Vagina (tissue), 2 donors: ENCODE results near the gene ST6GALNAC3. TPM values are rescaled to one million over a fixed set of nuclear protein-coding genes. Genes with fewer than 3 reads are reported as not detected.
"Not testable (repeated sequence)": the region's sequence is repeated elsewhere in the genome, so short reads cannot be mapped to it uniquely, and the experiment has no call there.

Experiments used
- DNase-seq, 2 donors: peaks; one replicate each; pipeline ENCODE4 v3.0.0-alpha.2; 2017; ENCODE audit errors: extremely low spot score in 2 of 2
- H3K27ac ChIP-seq: fragments of 200-600 bp; sonication (generic); one replicate; pipeline ENCODE4 v1.5.1; 2019
- H3K27me3 ChIP-seq: fragments of 200-600 bp; sonication (generic); one replicate; pipeline ENCODE4 v1.5.1; 2019
- H3K36me3 ChIP-seq, 2 donors: fragments of 200-600 bp; sonication (generic); one replicate each; pipeline ENCODE4 v1.5.1; 2017 to 2019
- H3K4me1 ChIP-seq: fragments of 200-600 bp; sonication (generic); one replicate; pipeline ENCODE4 v1.5.1; 2019
- H3K4me3 ChIP-seq, 2 donors: fragments of 200-600 bp; sonication (generic); 1 replicate in 1 of 2; 2 replicates in 1 of 2; pipeline ENCODE4 v1.5.1; 2016 to 2019
- H3K9me3 ChIP-seq: fragments of 200-600 bp; sonication (generic); one replicate; pipeline ENCODE4 v1.5.1; 2019
- POLR2A ChIP-seq, 2 donors: fragments of 450-650 bp; IDR thresholded peaks; one replicate each; pipeline ENCODE4 v1.6.1; 2017; ENCODE audit warnings: antibody characterized with exemption in 2 of 2, mild to moderate bottlenecking in 2 of 2, moderate library complexity in 2 of 2
- POLR2AphosphoS5 ChIP-seq, 2 donors: sonication (generic); formaldehyde crosslinking; IDR thresholded peaks; one replicate each; pipeline ENCODE4 v1.9.0; 2017; ENCODE audit warnings: antibody characterized with exemption in 2 of 2, mild to moderate bottlenecking in 2 of 2, low read depth in 1 of 2; ENCODE audit not compliant: insufficient read depth in 1 of 2
- intact Hi-C: fragments of 100-400 bp; cut with DNase I; formaldehyde crosslinking; loops from one replicate; pipeline ENCODE4 v1.15.1; 2023
- total RNA-seq: library from RNA; depleted of rRNA; stranded (reverse); fragments of >200 nt; gene quantifications from one replicate; pipeline ENCODE4 v1.2.3, GENCODE V29; 2016
- TF ChIP-seq, protein P1 (sequence below), 3 experiments: fragments of 450-650 bp in 2 of 3; fragments of 200-600 bp in 1 of 3; sonication (generic) in 1 of 3; IDR thresholded peaks; one replicate each; pipeline ENCODE4 v1.5.1; 2017 to 2019; ENCODE audit warnings: antibody characterized with exemption in 3 of 3, mild to moderate bottlenecking in 2 of 3, moderate library complexity in 2 of 3

Gene ST6GALNAC3
- total RNA-seq, 1 donor from 2014 or later, result 21.1 TPM

DNA sequence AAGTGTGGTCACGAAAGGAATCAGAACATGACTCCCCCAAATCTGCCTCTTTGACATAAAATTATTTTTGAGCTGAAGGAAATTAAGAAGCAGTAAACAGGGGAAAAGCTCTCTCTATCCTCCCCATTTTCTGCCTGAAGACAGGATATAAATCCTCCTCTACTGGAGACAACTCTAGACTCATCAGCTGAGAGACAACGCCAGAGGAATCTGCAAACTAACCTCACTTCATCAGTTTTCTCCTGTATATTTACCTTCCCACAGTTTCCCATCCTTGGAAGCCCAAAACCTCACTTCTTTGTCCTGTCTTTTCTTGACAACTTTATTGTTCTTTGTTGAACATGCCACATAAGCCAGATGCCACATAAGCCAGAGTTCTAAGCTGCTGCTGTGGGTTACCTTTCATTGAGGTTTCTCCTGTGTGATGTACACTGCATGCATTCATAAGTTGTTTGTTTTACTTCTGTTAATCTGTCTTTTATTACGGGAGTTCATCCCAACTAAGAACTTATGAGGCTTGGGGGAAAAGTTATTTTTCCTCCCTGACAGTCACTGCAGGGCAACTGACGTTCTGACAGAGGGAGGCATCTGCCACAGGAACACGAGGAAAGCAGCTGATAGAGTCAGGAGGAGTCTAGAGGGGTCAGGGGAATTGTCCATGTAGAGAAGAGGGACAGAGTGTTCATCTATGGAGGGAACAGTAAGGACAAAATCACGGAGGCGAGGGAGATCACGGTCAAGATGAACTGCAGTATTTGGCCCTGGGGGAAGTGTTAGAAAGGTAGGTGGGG, 19.2 kb downstream of the ST6GALNAC3 start:
- no peaks in the 10 kb centered on the region for H3K9me3 ChIP-seq
- H3K27ac ChIP-seq, result no peak overlapping the region
- no peaks in the 10 kb centered on the region for H3K36me3 ChIP-seq
- no peaks in the 10 kb centered on the region for H3K4me1 ChIP-seq
- no peaks in the 10 kb centered on the region for H3K27me3 ChIP-seq
- no peak for TF ChIP-seq POLR2AphosphoS5 (IDR thresholded peaks at IDR 0.05; ENCODE audit: insufficient read depth in 1 of 2, low read depth in 1 of 2)
- no peak for TF ChIP-seq POLR2A (IDR thresholded peaks at IDR 0.05)
- TF ChIP-seq, protein P1, sequence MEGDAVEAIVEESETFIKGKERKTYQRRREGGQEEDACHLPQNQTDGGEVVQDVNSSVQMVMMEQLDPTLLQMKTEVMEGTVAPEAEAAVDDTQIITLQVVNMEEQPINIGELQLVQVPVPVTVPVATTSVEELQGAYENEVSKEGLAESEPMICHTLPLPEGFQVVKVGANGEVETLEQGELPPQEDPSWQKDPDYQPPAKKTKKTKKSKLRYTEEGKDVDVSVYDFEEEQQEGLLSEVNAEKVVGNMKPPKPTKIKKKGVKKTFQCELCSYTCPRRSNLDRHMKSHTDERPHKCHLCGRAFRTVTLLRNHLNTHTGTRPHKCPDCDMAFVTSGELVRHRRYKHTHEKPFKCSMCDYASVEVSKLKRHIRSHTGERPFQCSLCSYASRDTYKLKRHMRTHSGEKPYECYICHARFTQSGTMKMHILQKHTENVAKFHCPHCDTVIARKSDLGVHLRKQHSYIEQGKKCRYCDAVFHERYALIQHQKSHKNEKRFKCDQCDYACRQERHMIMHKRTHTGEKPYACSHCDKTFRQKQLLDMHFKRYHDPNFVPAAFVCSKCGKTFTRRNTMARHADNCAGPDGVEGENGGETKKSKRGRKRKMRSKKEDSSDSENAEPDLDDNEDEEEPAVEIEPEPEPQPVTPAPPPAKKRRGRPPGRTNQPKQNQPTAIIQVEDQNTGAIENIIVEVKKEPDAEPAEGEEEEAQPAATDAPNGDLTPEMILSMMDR (IDR thresholded peaks at IDR 0.05), result no peak
- no peak overlapping the region for H3K4me3 ChIP-seq
- DNase-seq, result no peak
- intact Hi-C loops, result no loop called here

DNA sequence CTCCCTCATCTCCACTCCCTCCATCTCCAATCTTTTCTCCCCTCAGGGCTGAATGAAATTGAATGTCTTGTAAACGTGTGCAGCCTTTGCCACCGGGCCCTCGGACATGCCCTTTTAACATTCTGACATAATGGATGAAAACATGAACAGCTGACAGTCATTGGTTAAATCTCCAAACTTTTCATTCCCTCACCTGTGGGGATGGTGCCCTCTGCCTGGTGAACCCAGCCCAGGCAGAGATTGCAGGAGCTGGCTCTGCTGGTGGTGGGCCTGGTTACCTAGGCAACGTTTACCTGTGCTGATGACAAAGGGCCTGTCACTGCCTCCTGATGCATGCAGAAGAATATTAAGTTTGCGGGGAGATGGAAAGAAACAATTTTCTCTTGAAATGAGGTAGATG, 21.3 kb downstream of the ST6GALNAC3 start:
- no peak for DNase-seq
- H3K4me1 ChIP-seq, result no peaks in the 10 kb centered on the region
- no peaks in the 10 kb centered on the region for H3K27me3 ChIP-seq
- no peaks in the 10 kb centered on the region for H3K9me3 ChIP-seq
- intact Hi-C loops, result no loop called here
- no peak overlapping the region for H3K4me3 ChIP-seq
- no peak overlapping the region for H3K27ac ChIP-seq
- H3K36me3 ChIP-seq, result no peaks in the 10 kb centered on the region
- TF ChIP-seq POLR2A (IDR thresholded peaks at IDR 0.05) (no peak), POLR2AphosphoS5 (IDR thresholded peaks at IDR 0.05; ENCODE audit: insufficient read depth in 1 of 2, low read depth in 1 of 2) (no peak)
- TF ChIP-seq, protein P1 (IDR thresholded peaks at IDR 0.05), result no peak

DNA sequence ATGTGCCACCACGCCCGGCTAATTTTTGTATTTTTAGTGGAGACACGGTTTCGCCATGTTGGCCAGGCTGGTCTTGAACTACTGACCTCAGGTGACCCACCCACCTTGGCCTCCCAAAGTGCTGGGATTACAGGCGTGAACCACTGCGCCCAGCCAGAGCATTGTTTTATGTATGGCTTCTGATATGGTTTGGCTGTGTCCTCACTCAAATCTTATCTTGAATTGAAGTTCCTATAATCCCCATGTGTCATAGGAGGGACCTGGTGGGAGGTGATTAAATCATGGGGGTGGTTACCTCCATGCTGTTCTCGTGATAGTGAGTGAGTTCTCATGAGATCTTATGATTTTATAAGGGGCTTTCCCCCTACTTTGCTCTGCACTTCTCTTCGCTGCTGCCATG, 22.5 kb downstream of the ST6GALNAC3 start:
- H3K4me1 ChIP-seq, H3K27me3 ChIP-seq, intact Hi-C loops, DNase-seq, H3K27ac ChIP-seq, H3K36me3 ChIP-seq, H3K9me3 ChIP-seq, H3K4me3 ChIP-seq: not testable (repeated sequence)

DNA sequence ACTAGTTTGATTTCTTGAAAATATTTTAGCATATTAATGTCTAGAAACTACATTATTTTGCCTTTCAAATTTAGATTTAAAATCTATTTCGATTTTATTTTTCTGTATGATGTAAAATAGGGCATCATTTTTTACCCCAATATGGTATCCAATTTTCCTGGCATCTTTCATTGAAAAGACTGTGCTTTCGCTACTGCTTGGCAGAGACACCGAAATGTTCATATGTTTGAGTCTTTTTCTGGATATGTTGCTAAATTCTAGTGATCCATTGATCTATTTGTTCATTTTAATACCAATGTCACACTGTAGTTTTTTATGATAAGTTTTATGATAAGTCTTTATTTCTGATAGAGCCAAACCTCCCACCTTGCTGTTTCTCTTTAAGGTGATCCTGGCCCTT, 24.3 kb downstream of the ST6GALNAC3 start:
- TF ChIP-seq POLR2A (IDR thresholded peaks at IDR 0.05) (no peak), POLR2AphosphoS5 (IDR thresholded peaks at IDR 0.05; ENCODE audit: insufficient read depth in 1 of 2, low read depth in 1 of 2) (no peak)
- TF ChIP-seq, protein P1 (IDR thresholded peaks at IDR 0.05), result no peak
- no peaks in the 10 kb centered on the region for H3K36me3 ChIP-seq
- DNase-seq, result no peak
- H3K9me3 ChIP-seq, result no peaks in the 10 kb centered on the region
- no peaks in the 10 kb centered on the region for H3K4me1 ChIP-seq
- no peak overlapping the region for H3K4me3 ChIP-seq
- H3K27ac ChIP-seq, result no peak overlapping the region
- no peaks in the 10 kb centered on the region for H3K27me3 ChIP-seq
- intact Hi-C loops, result no loop called here

DNA sequence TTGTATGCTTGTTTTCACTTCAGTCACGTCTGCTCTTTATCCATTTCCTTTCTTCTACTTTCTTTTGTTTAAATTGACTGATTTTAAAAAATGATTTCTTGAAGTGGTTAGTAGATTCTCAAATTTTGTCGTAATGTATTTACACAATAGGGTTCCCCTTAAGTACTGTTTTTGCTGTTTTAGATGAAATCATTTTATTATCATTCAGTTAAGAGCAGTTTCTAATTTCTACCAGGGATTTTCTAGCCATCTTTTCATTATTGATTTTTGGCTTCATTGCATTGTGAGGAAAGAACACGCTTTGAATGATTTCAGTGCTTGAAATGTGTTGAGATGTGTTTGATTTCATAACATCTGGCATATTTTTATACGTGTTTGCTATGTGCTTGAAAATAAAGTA, 27.0 kb downstream of the ST6GALNAC3 start:
- H3K27me3 ChIP-seq, result no peaks in the 10 kb centered on the region
- intact Hi-C loops, result no loop called here
- no peak for DNase-seq
- no peak overlapping the region for H3K4me3 ChIP-seq
- H3K9me3 ChIP-seq, result no peaks in the 10 kb centered on the region
- H3K36me3 ChIP-seq, result no peaks in the 10 kb centered on the region
- H3K4me1 ChIP-seq, result no peaks in the 10 kb centered on the region
- TF ChIP-seq, protein P1 (IDR thresholded peaks at IDR 0.05), result no peak
- TF ChIP-seq POLR2AphosphoS5 (IDR thresholded peaks at IDR 0.05; ENCODE audit: insufficient read depth in 1 of 2, low read depth in 1 of 2) (no peak), POLR2A (IDR thresholded peaks at IDR 0.05) (no peak)
- H3K27ac ChIP-seq, result no peak overlapping the region
